Spleen (tissue), 7 donors: ENCODE data around the gene FHL2.

Source experiments
- POLR2AphosphoS5 ChIP-seq, 3 donors: sonication (generic); formaldehyde crosslinking; IDR thresholded peaks; one replicate each; pipeline ENCODE4 v1.5.1; 2017; ENCODE audit warnings: antibody characterized with exemption in 3 of 3
- TF ChIP-seq, protein P1 (sequence below), 11 experiments: fragments of 200-600 bp in 7 of 11; fragments of 450-650 bp in 4 of 11; sonication (generic) in 4 of 11; IDR thresholded peaks in 8 of 11; conservative IDR thresholded peaks in 3 of 11; 1 replicate in 7 of 11; 2 replicates in 4 of 11; pipeline versions ENCODE4 v1.4.0 to v1.8.0; 2016 to 2021; ENCODE audit warnings: antibody characterized with exemption in 11 of 11, inconsistent platforms in 4 of 11, mild to moderate bottlenecking in 1 of 11
- donor health status: DM: no; HTN: no; CAD: no; lungs with moderate emphysema.
- donor health status: DM: no; HTN: no; CAD: no.
- donor health status: DM: no; HTN: no; CAD: no.

DNA sequence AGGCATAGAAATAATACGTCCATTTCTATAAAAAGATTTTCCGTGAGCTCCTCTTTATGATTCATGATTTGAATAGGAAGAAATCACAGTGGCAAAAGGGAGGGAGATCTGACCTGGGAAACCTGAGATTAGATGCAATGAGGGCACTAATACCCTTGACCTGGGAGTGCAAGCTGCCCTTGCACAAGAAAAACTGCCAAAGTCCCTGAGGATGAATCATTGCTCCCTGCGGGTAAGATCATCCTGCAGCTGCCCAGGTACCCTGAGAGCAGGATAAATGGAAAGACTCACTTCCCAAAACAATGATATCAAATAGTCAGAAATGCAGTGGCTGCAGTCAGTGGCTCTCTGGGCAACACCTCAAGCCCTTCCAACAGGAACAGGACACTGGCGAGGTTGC is 11.6 kb downstream of the FHL2 start:
- TF ChIP-seq POLR2AphosphoS5 (IDR thresholded peaks at IDR 0.05) = no peak
- TF ChIP-seq, protein P1, sequence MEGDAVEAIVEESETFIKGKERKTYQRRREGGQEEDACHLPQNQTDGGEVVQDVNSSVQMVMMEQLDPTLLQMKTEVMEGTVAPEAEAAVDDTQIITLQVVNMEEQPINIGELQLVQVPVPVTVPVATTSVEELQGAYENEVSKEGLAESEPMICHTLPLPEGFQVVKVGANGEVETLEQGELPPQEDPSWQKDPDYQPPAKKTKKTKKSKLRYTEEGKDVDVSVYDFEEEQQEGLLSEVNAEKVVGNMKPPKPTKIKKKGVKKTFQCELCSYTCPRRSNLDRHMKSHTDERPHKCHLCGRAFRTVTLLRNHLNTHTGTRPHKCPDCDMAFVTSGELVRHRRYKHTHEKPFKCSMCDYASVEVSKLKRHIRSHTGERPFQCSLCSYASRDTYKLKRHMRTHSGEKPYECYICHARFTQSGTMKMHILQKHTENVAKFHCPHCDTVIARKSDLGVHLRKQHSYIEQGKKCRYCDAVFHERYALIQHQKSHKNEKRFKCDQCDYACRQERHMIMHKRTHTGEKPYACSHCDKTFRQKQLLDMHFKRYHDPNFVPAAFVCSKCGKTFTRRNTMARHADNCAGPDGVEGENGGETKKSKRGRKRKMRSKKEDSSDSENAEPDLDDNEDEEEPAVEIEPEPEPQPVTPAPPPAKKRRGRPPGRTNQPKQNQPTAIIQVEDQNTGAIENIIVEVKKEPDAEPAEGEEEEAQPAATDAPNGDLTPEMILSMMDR (IDR thresholded peaks at IDR 0.05 in 8 of 11, conservative IDR thresholded peaks at IDR 0.05 in 3 of 11) = no peak
